ENCODE measurements around the gene CCN2.

The CCN2 gene

DNA sequence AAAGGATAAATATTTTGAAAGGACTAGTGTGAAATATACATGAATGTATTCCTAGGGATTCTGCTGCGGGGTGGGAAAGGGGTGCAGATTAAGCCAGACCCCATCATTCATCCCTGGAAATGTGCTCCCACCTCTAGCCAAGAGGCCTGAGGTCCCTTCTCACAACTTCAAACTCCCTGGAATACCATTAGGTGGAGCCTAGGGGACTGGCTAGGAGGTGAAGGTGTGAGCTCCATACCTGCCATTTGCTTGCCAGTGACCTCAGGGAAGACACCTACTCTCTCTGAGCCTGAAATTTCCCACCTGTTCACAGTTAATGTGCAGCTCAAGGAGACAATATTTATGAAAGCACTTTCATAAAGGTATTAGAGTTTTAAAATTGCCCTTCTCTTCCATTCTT, 4.7 kb upstream of the CCN2 start:
- DNase-seq (ENCODE audit: low read depth), result no peak
- no peak overlapping the region for H3K4me3 ChIP-seq (ENCODE audit: low read length)
- TF ChIP-seq, protein P1, sequence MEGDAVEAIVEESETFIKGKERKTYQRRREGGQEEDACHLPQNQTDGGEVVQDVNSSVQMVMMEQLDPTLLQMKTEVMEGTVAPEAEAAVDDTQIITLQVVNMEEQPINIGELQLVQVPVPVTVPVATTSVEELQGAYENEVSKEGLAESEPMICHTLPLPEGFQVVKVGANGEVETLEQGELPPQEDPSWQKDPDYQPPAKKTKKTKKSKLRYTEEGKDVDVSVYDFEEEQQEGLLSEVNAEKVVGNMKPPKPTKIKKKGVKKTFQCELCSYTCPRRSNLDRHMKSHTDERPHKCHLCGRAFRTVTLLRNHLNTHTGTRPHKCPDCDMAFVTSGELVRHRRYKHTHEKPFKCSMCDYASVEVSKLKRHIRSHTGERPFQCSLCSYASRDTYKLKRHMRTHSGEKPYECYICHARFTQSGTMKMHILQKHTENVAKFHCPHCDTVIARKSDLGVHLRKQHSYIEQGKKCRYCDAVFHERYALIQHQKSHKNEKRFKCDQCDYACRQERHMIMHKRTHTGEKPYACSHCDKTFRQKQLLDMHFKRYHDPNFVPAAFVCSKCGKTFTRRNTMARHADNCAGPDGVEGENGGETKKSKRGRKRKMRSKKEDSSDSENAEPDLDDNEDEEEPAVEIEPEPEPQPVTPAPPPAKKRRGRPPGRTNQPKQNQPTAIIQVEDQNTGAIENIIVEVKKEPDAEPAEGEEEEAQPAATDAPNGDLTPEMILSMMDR (conservative IDR thresholded peaks at IDR 0.05; ENCODE audit: low read length), result no peak

DNA sequence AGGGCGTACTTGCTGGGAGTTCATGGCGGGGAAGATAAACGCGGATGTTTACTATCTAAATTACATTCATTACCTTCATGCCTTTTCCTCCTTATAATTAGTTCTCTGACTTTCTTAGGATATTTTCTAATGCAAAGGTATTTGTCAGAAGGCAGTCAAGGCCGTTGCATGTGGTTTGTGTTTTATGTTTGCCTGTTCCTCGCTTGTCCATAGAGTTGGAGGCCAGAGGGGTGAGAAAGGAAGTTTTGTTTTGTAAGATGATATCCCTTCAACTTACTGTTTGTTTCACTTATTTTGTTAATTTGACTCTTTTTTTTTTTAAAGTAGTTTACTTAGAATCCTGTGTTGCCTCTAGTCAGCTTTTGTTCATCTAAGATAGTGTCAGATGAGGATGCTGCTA, 4.0 kb upstream of the CCN2 start:
- no peak overlapping the region for H3K4me3 ChIP-seq (ENCODE audit: low read length)
- TF ChIP-seq, protein P1 (conservative IDR thresholded peaks at IDR 0.05; ENCODE audit: low read length), result no peak
- DNase-seq (ENCODE audit: low read depth), result no peak

DNA sequence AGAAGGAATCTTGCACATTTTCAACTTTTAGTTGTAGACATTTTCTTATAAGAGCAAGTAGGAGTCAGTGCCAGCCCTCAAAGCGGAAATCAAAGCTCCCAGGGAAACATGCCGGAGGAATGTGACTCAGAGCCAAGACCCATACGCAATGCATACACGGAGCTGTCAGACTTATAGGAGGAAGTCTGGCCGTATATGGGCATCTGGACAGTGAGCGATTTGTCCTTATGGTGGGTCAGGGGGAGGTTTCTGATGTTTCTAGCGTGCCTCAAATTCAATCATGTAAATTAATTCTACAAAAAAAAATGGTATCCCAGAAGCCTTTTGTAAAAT, 3.6 kb upstream of the CCN2 start:
- no peak overlapping the region for H3K4me3 ChIP-seq (ENCODE audit: low read length)
- TF ChIP-seq, protein P1 (conservative IDR thresholded peaks at IDR 0.05; ENCODE audit: low read length), result no peak
- peak; percentile 81 for DNase-seq (ENCODE audit: low read depth)

DNA sequence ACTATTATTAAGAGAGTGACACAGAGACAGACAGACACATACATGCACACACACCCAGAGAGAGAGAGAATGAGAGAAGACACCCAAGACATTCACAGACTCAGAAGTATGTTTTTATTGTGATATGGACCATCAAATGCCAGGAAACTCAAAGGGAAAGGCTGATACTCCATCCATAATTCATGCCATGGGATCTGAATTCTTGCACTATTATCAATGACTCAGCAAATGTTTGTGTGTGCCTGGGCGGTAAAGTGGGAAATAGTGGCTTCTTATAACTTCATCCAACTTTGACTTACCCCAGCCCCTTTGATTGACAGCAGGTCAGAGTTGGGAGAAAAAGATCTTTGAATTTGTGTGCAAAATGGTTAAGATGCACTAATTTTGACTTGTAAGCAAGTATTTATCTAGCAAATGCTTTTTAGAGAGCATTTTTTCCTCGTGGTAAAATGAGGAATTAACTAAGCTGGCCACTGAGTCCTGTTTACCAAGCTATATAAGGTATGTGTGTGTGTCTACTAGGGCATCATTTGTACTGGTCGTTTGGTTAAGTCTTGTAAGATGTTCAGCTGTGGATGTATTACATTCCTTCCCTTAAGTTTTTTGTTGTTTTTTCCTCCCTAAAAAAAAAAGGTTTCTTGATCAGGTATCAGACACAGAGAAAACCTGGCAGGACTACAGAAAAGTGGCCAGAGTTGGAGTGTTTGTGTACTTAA, 3.0 kb upstream of the CCN2 start:
- peak; percentile 33 for DNase-seq (ENCODE audit: low read depth)
- TF ChIP-seq, protein P1 (conservative IDR thresholded peaks at IDR 0.05; ENCODE audit: low read length), result no peak
- H3K4me3 ChIP-seq (ENCODE audit: low read length), result no peak overlapping the region

DNA sequence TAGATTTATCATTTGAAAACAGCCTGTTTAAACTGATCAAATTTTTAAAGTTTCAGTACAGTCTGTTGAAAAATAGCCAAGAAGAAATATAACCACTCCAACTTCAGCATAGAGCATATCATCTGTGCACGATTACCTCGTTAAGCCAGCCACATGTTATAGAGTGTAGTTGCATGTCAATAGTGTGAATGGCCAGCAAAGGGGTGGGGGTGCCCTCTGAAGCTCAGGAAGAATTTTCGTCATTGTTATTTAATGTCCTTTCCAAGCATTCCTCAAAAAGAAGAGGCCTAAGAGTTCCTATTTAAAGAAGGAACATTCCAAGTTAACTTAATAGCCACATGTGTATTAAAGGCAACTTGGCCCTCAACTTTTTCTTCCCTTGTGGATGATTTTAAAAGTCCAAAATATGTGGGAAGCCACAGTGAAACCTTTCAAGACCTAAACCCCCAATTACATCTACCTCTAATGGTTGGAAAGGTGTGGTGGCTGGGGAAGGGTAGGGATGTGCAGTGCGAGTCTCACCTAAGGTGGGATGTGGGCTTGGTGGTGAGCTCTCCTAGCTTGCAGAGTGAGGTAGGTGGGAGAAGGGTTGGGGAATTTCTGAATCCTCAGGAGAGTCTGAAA, 1.8 kb upstream of the CCN2 start:
- H3K4me3 ChIP-seq (ENCODE audit: low read length), result no peak overlapping the region
- TF ChIP-seq, protein P1 (conservative IDR thresholded peaks at IDR 0.05; ENCODE audit: low read length), result no peak
- peak; percentile 75 for DNase-seq (ENCODE audit: low read depth)

DNA sequence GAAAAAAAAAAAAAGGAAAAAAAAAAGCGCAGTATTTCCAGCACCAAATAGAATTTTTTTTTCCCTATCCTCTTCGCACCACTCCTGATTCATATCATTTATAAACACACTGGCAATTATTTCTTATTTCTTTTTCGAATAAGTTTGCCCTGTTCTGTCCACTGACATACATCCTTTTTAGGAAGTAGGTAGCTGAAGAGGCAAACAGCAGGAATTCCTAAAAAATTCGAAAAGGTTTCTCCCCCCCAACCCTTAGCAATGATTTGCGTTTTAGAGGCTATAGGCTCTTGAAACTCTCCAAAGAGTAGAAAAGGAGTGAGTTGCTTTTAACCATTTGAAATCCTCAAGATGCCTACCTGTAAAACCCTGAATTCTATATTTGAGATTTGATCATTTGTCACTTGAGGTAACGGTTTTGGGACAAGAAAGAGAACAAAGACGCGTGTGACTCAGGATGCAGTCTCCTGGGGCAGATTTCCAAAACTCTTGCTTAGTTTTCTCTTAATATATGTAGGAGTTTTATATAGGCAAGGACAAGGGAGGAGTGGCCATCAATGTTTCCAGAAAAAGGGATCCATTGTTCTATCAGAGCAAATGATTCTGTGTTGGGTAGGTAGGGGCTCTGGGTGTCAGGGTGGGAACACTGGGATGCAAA, 531 bp upstream of the CCN2 start:
- DNase-seq (ENCODE audit: low read depth), result no peak
- TF ChIP-seq, protein P1 (conservative IDR thresholded peaks at IDR 0.05; ENCODE audit: low read length), result no peak
- H3K4me3 ChIP-seq (ENCODE audit: low read length), result peak overlapping the region; percentile 98

All from AG10803 (cell line).